GM13977 (cell line): ENCODE data around the gene MSMP.

Source experiments
- DNase-seq: peaks from one replicate; pipeline ENCODE4 v3.0.0; 2012; ENCODE audit warnings: low spot score
- CTCF ChIP-seq: IDR thresholded peaks from 2 replicates; pipeline ENCODE4 v1.5.1; 2012; ENCODE audit warnings: mild to moderate bottlenecking, control low read depth; ENCODE audit not compliant: insufficient read depth; ENCODE audit errors: extremely low read depth, missing control alignments
- in situ Hi-C: fragments of 300-500 bp; cut with MboI; formaldehyde crosslinking; loops from one replicate; pipeline ENCODE4 v1.12.0; 2022; ENCODE audit warnings: low sequenced_read_pairs, low pct_unique_long_range_greater_than_20kb, mixed read lengths, inconsistent platforms; ENCODE audit not compliant: unreplicated experiment

Gene MSMP

GRCh38 chr9:35771534-35771933, 17.5 kb upstream of the MSMP start:
- no peak for TF ChIP-seq CTCF
- in situ Hi-C loops = no loop called here
- no peak for DNase-seq

- DNase-seq = no peak
- in situ Hi-C loops = no loop called here
- no peak for TF ChIP-seq CTCF
Measured at GRCh38 chr9:35771075-35771433, 17.0 kb upstream of the MSMP start.

- TF ChIP-seq CTCF = no peak
- DNase-seq = no peak
- in situ Hi-C loops = no loop called here
Measured at GRCh38 chr9:35769763-35770162, 15.7 kb upstream of the MSMP start.

GRCh38 chr9:35767458-35767857, 13.4 kb upstream of the MSMP start:
- TF ChIP-seq CTCF = no peak
- in situ Hi-C loops = no loop called here
- DNase-seq = no peak

- TF ChIP-seq CTCF = no peak
- in situ Hi-C loops = no loop called here
- no peak for DNase-seq
Measured at GRCh38 chr9:35766997-35767396, 12.9 kb upstream of the MSMP start.

- TF ChIP-seq CTCF = no peak
- no peak for DNase-seq
- in situ Hi-C loops = no loop called here
Measured at GRCh38 chr9:35763803-35764202, 9.7 kb upstream of the MSMP start.

- DNase-seq = no peak
- in situ Hi-C loops = no loop called here
- no peak for TF ChIP-seq CTCF
Measured at GRCh38 chr9:35763181-35763580, 9.1 kb upstream of the MSMP start.
